Activated CD8-positive, alpha-beta memory T cell treated with anti-CD3 and anti-CD28 coated beads for 1 hour (primary cell): ENCODE results near the gene DACT2.

Source experiments
- DNase-seq, 2 donors: peaks; one replicate each; pipeline ENCODE4 v3.0.0-alpha.2; 2020; ENCODE audit warnings: low read depth in 1 of 2; ENCODE audit errors: extremely low read depth in 1 of 2

DACT2 gene

GRCh38 chr6:168353041-168353440, 33.5 kb upstream of the DACT2 start:
- DNase-seq = no peak

DNA sequence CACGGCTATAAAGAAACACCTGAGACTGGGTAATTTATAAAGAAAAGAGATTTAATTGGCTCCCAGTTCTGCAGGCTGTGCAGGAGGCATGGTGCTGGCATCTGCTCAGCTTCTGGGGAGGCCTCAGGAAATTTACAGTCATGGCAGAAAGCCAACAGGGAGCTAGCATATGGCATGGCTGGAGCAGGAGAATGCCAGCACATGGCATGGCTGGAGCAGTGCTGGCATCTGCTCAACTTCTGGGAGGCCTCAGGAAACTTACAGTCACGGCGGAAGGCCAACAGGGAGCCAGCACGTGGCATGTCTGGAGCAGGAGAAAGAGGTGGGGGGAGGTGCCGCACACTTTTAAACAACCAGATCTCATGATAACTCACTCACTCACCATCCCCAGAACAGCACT, 32.5 kb upstream of the DACT2 start:
- DNase-seq = no peak

- no peak for DNase-seq
Observed at GRCh38 chr6:168349718-168350210, 30.2 kb upstream of the DACT2 start.

- no peak for DNase-seq
Observed at GRCh38 chr6:168348186-168348585, 28.6 kb upstream of the DACT2 start.

DNA sequence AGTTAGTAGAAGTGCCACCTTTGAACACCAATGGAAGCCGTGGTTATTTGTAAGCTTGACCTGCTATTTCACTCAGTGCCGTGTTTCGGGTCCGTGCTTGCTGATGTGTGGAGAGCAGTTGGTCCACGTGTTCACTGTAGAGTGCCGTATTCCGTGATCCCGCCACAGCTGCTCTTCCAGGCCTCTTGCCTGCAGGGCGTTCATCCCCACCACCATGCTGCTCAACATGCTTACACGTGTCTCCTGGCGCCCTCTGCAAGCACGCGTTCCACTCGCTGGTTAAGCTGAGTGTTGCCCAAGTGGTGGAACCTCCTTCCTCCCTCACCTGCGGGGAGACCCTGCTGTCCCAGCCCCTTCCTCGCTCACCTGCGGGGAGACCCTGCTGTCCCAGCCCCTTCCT, 28.0 kb upstream of the DACT2 start:
- no peak for DNase-seq

- DNase-seq = no peak
Observed at GRCh38 chr6:168347053-168347452, 27.5 kb upstream of the DACT2 start.

DNA sequence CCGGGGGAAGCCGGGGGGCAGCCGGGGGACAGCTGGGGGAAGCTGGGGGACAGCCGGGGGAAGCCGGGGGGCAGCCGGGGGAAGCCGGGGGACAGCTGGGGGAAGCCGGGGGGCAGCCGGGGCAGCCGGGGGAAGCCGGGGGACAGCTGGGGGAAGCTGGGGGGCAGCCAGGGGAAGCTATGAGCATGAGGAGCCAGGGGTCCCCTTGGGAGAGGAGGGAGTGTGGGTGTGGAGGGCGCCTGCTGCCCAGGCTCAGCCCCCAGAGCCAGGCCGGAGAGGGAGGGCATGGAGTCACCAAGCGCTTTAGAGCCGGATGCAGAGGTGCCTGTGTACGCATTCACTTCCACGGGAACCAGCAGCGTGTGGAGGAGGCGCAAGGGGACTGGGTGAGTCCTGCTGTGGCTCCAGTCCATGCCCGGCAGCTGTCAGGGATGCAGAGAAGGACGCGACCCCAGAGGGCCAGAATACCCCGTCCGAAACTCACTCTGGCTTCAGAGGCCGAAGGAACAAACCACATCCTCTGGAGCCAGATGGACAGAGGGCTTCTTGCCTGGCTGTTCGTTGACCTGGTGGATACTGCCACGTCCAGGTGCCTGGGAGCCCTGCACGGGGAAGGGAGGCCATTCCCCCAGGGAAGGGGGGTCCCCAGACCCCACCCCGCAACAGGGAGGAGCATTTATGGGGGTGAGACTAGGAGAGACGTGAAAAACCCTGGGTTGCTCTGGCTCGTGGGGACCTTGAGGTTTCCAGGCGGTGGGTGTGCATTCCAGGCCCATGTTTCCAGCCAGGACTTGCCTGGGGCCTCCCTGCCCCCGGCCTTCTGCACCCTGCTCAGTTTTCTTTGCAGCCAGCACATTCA, 26.5 kb upstream of the DACT2 start:
- DNase-seq = no peak

- no peak for DNase-seq
Observed at GRCh38 chr6:168345266-168345665, 25.7 kb upstream of the DACT2 start.

GRCh38 chr6:168344338-168344737, 24.8 kb upstream of the DACT2 start:
- no peak for DNase-seq

GRCh38 chr6:168343239-168344150, 23.9 kb upstream of the DACT2 start:
- no peak for DNase-seq

- DNase-seq = no peak
Observed at GRCh38 chr6:168342636-168343035, 23.1 kb upstream of the DACT2 start.

DNA sequence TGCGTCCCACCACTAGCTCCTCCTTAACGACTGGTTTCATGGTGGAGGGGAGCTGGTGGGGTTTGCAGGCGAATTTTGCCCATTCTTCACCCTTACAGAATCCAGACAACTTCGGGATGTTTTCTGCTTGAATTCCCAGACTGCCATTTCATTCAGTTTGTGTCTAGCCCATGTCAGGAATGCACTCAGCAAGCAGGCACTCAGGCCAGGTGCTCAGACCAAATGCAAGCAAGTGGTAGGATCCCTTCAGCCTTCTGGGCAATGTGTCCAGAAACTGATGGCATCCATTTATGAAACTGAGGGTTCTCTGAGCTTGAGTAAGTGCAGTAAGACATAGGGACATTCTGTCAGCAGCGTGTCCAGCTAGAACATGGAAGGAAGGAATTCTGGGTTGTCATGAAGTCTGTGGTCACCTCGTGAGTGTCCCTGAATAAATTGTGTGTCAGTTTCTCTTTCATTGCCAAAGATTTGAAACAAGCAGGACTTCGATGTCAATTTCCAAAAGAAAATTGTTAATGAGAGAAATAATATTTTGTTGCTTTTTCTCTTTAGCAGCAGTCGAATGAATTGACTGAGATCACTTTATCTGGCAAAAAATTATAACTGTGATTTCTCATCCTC, 21.8 kb upstream of the DACT2 start:
- DNase-seq = no peak

GRCh38 chr6:168340819-168341218, 21.2 kb upstream of the DACT2 start:
- DNase-seq = no peak

DNA sequence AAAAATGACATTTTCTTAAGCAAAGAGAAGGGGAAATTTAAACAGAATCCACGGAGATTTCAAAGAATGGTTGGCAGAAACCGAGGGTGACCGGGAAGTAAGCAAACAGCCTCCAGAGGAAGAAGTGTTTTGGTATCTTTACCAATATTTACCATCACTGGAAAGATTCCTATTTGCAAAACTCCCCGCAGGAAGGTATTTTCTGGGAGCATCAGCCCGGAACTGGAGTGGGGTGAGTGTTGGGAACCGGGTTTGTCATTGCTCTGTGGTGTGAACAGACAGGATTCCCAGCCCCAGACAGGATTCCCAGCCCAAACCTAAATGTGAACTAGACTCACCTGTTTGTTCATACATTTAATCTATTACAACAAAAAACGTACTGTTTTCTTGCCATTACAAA, 19.2 kb upstream of the DACT2 start:
- no peak for DNase-seq

GRCh38 chr6:168336967-168337366, 17.4 kb upstream of the DACT2 start:
- no peak for DNase-seq

DNA sequence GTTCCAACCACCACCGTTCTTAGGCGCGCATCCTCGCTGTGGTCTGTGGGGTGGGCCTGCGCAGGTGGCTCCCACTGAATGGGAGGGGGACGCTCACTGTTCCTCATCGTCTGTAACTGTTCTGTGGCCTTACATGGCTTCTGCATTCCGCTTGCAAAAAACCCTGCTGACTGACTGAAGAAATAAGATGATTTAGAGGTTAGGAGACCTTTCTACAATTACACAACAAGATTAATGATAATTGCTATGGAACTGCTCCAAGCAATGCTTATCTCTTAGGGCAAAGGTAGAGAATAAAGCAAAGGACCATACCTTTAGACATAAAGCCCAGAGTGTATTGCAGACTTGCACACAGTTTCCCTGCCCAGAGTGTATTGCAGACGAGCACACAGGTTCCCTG, 14.4 kb upstream of the DACT2 start:
- no peak for DNase-seq

- no peak for DNase-seq
Observed at GRCh38 chr6:168333491-168333890, 13.9 kb upstream of the DACT2 start.

DNA sequence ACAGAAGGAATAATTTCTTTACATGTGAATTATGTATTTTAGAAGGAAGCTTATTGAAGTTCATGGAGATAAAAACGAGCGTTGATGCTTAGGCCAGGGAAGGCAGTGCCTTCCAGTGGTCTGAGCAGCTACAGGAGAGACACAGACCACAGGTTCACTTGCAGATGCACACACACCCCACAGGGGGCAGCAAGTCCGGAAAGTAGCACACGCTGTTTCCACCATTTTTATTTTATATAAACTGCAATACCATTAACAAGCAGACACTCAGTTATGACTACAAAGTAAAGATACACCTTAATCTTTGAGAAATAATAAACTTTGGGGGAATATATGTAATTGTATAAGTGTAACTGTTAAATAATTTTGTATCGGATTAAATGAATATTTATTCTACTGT, 13.5 kb upstream of the DACT2 start:
- DNase-seq = no peak

DNA sequence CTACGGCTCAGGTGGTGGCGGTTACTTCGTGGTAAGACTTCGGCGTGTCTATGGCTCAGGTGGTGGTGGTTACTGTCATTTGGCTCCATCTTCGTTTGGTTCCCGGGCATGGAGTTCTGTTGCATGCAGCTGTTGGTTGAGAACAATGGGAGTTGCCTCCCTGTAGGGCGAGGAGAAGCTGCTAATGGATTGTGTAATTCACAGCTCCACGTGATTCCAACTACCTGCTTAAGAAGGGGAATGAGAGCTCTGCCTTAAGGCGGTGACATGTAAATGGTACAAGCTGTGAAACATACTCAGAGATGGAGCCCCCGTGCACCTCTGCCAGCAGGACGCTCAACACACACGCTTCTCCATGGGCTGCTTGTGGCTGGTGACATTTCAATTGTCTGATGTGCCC, 12.4 kb upstream of the DACT2 start:
- no peak for DNase-seq

- DNase-seq = no peak
Observed at GRCh38 chr6:168331058-168331457, 11.5 kb upstream of the DACT2 start.

DNA sequence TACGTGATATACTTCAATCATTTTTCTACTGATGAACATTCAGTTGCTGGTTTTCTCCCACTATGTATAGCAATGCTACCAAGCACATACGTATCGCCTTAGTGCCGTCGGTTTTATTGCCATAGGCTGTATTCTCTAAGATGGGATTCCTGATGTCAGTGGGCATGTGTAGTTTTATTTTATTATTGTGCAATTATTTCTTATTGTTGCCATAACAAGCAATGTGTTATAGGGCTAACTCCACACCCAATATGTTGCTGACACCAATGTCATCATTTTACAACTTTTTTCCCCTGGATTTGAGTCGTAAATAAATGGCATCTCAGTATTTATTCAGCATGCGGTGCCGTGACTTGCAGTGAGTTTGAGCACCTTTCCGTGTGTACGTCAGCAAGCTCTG, 10.8 kb upstream of the DACT2 start:
- DNase-seq = no peak
